Thymus (tissue), 11 donors: ENCODE measurements around the gene COL15A1. TPM values are rescaled to one million over a fixed set of nuclear protein-coding genes. Genes with fewer than 3 reads are reported as not detected.
"Not testable (repeated sequence)": the region's sequence is repeated elsewhere in the genome, so short reads cannot be mapped to it uniquely, and the experiment has no call there.

Source experiments
- DNase-seq, 9 donors: peaks; one replicate each; pipeline ENCODE4 v3.0.0-alpha.2; 2013; ENCODE audit warnings: low spot score in 9 of 9, low read depth in 6 of 9, missing footprints in 1 of 9
- H3K27ac ChIP-seq, 2 donors: one replicate each; pipeline ENCODE4 v1.5.1; 2013; ENCODE audit warnings: control low read depth in 1 of 2, low read depth in 1 of 2, low read length in 1 of 2, mild to moderate bottlenecking in 1 of 2, moderate library complexity in 1 of 2
- H3K27me3 ChIP-seq, 2 donors: one replicate each; pipeline ENCODE4 v1.5.1; 2013; ENCODE audit warnings: low read length in 1 of 2; ENCODE audit not compliant: control insufficient read depth in 2 of 2, insufficient read depth in 1 of 2
- H3K36me3 ChIP-seq, 2 donors: one replicate each; pipeline ENCODE4 v1.5.1; 2013; ENCODE audit warnings: low read length in 1 of 2, mild to moderate bottlenecking in 1 of 2, moderate library complexity in 1 of 2; ENCODE audit not compliant: control insufficient read depth in 2 of 2, insufficient read depth in 2 of 2
- H3K4me1 ChIP-seq, 2 donors: one replicate each; pipeline ENCODE4 v1.5.1; 2013; ENCODE audit warnings: low read length in 2 of 2; ENCODE audit not compliant: control insufficient read depth in 2 of 2, insufficient read depth in 2 of 2
- H3K4me3 ChIP-seq, 2 donors: one replicate each; pipeline ENCODE4 v1.5.1; 2013; ENCODE audit warnings: low read length in 2 of 2, control low read depth in 1 of 2, mild to moderate bottlenecking in 1 of 2
- H3K9me3 ChIP-seq, 2 donors: one replicate each; pipeline ENCODE4 v1.5.1; 2013; ENCODE audit warnings: low read length in 1 of 2, mild to moderate bottlenecking in 1 of 2; ENCODE audit not compliant: control insufficient read depth in 2 of 2, insufficient read depth in 1 of 2
- WGBS: extraction: QIAGEN DNeasy Blood & Tissue Kit; methylation state at CpG from one replicate; pipeline ENCODE4 v1.1.7; 2013; 5-methylcytosine and 5-hydroxymethylcytosine counted together
- polyA plus RNA-seq: library from polyadenylated mRNA; stranded (reverse); fragments of 200-250 nt; gene quantifications from one replicate; pipeline ENCODE4 v1.2.3, GENCODE V29; 2013
- total RNA-seq: library from RNA; stranded (reverse); fragments of 120-200 nt; gene quantifications from one replicate; pipeline ENCODE4 v1.2.4, GENCODE V29; 2013
- donor health status: healthy.

Gene COL15A1
- total and polyA plus RNA-seq, 2 donors, result 3.8 to 13.2 TPM

DNA sequence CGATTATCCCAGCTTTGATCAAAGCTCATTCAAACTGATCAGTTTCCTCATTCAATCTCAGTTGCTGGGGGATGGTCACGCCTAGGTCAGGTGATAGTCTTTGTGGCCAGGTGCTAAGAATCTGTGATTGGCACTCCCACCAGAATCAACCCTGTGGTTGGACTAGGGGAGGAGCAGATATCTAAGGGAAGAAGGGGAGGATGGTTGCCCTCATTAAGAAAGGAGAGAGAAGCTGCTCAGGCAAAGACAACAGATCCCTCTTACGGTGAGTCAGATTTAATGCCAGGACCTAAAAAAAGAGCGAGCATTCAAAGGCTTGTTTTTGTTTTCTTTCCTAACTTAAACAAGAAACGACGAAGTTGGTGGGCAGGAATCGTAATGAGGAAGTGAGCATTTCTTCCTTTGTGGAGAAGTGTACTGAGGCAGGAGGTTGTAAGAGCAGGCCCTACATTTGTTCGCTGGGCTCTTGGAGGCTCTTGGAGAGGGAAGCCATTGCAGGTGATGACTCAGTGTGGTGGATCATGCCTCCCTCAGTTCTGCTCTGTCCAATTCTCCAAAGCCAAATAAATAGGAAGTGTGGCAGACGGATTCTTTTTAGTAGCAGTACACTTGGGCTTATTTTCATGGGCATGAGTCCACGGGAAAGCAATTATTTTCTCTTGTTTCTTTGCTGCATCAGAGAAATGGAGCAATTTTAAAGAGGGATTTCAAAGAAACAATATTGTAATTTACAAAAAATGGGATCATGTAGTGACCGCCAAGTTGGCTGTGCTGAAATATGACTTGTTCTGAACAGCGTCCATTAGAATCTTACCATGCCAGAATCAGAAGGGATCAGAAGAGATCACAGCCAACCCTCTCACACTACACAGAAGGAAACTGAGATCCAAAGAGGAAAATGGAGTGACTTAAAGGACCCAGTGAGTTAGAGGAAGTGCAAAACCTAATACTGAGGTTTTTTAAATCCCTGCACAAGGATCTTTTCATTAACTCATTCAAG is 142.5 kb downstream of the COL15A1 start:
- WGBS, result 83% methylated on average over 12 of the region's 12 CpGs
- peaks cover 0 to 5% of the 10 kb centered on the region in 2 donors for H3K4me1 ChIP-seq
- peaks cover 2 to 5% of the 10 kb centered on the region in 2 donors for H3K9me3 ChIP-seq
- no peak overlapping the region for H3K4me3 ChIP-seq
- H3K27ac ChIP-seq, result no peak overlapping the region
- H3K27me3 ChIP-seq, result no peaks in the 10 kb centered on the region
- no peak for DNase-seq
- H3K36me3 ChIP-seq, result no peaks in the 10 kb centered on the region

DNA sequence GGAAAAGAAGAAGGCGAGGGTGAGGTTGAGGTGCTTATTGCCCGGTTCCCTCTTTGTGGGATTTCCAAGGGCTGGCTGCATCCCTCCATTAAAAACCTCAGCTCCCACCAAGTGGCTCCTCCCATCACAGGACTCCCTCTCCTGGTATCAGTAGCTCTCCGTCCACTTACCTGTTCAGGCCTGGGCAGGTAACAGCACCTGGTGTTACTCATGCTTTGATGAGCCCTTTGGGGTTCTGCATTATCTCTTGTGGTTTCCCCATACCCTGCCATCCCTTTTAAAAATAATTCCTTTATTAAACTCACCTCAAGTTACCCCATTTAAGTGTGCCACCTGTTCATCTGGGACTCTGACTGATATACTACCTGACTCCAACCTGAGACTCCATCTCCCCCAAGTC is 143.8 kb downstream of the COL15A1 start:
- Histone ChIP-seq H3K4me1 (peaks cover 0 to 5% of the 10 kb centered on the region in 2 donors), H3K36me3 (no peaks in the 10 kb centered on the region), H3K27me3 (no peaks in the 10 kb centered on the region), H3K9me3 (peaks cover 2 to 5% of the 10 kb centered on the region in 2 donors), H3K27ac (no peak overlapping the region), H3K4me3 (no peak overlapping the region)
- WGBS, result 96% methylated on average over 3 of the region's 3 CpGs
- no peak for DNase-seq

DNA sequence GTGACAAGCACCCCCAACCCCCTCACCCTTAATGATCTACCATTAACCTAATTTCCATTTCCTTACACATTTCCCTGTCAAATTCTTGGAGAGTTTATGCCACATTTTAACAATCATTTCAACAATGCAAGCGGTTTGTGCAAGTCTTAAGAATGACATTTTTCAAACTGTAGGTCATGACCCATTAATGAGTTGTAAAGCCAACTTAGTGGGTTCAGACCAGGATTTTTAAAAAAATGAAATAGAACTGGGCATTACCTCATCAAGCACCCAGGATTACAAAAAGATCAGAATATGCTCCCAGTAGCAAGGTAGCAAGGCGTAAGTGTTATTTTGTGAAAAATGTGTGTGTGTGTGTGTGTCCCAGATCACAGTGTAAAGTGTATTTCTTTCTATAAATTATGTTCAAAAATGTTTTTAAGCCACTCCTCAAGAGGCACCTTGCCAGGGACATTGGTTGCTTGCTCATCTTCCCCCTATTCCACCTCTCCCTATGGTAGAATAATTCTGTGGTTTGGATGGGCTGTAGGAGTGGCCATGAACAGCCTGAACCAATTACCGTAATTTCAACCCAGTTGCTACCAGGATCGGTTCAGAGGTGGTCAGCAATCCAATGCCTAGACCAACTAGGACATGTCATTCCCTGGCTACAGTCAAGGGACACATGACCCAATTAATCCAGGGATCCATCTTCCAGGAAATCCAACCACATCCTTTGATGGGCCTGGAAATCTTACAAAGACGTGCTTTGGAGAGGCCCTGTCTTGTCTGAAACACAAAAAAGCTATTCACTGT is 146.8 kb downstream of the COL15A1 start:
- H3K27me3 ChIP-seq, result no peaks in the 10 kb centered on the region
- DNase-seq, result no peak
- H3K4me3 ChIP-seq, result no peak overlapping the region
- H3K27ac ChIP-seq, result no peak overlapping the region
- WGBS, result 96% methylated on average over 5 of the region's 5 CpGs
- H3K36me3 ChIP-seq, result no peaks in the 10 kb centered on the region
- peaks cover 2 to 5% of the 10 kb centered on the region in 2 donors for H3K9me3 ChIP-seq
- peaks cover 0 to 8% of the 10 kb centered on the region in 2 donors for H3K4me1 ChIP-seq

DNA sequence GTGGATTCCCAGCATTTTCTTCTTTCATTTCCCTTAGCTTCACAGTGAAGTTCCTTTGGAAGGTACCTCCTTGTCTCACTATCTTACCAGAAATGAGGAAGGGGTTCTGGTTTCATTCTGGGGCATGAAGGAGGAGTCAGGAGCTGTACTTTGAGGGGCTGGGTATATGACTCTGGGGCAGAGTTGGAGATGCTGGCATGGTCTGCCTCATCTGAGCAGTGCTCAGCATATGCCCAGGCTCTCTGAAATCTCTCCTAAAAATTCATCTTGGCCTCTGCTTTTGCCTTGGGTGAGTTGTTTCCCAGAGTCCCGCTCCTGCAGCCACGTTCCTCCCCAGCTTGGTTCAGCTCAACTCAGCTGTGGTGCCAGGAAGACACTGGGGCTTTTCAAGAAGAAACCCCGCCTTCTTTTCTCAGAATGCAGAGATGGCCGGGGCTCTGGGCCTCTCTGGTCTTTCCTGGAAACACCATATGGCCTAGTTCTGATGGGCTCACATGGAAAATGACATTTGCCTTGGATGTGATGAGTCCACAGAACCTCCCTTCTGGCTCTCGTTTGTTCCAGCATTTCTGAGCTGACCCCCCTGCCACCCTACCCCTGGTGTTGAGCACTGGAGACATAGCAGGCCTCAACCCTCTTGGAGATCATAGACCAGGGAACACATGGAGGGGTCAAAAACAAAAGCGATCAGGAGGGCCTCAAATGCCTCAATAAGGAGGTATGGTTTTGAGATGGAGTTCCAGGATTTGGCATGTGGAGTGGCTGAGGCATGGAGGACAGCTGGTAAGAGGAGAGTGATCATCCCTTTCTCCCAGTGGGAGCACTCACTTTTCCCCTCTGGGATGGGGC is 149.2 kb downstream of the COL15A1 start:
- Histone ChIP-seq H3K27me3 (no peaks in the 10 kb centered on the region), H3K27ac (no peak overlapping the region), H3K9me3 (peaks cover 2 to 5% of the 10 kb centered on the region in 2 donors), H3K36me3 (no peaks in the 10 kb centered on the region), H3K4me3 (no peak overlapping the region), H3K4me1 (peaks cover 0 to 5% of the 10 kb centered on the region in 2 donors)
- no peak for DNase-seq
- WGBS, result 76% methylated on average over 6 of the region's 6 CpGs

DNA sequence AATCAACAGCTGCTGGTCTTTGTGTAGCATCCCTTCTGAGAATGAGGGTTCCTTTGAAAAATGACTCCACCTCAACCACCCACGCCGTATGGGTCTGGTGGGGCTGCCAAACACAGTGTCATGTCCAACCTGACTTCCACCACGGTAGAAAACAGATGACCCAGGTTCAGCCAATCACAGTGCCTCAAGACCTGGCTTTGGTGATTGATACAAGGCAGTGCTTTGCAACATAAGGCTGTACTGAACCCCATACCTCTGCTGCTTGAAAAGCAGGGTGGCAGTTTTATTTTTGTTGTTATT is 149.7 kb downstream of the COL15A1 start:
- H3K4me1 ChIP-seq, result peaks cover 0 to 5% of the 10 kb centered on the region in 2 donors

DNA sequence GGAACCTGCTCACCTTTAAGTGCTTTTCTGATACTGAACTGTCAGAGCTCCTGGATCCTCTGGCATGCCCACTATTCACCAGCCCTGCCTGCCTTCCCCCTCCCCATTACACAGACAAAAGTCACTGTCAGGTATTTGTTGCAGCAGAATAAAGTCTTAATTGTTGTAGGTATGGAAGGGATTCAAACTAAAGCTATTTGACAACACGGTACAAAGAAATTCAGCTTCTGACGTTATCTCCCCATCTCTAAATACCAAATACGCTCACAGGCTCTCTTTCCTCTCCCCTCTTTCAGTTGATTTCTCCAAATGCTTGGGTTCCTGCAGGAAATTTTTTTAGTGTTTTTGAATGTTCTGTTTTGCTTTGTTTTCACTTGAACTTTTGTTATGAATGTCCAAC is 151.9 kb downstream of the COL15A1 start:
- WGBS, result 55% methylated on average over 3 of the region's 3 CpGs
- no peaks in the 10 kb centered on the region for H3K9me3 ChIP-seq
- peaks cover 0 to 5% of the 10 kb centered on the region in 2 donors for H3K4me1 ChIP-seq
- no peaks in the 10 kb centered on the region for H3K27me3 ChIP-seq
- H3K27ac ChIP-seq, result no peak overlapping the region
- no peak overlapping the region for H3K4me3 ChIP-seq
- no peak for DNase-seq
- no peaks in the 10 kb centered on the region for H3K36me3 ChIP-seq

More for the DNA sequence above, 149.7 kb downstream of the COL15A1 start:
- WGBS, result 99% methylated on average over 3 of the region's 3 CpGs
- Histone ChIP-seq H3K4me3 (no peak overlapping the region), H3K36me3 (no peaks in the 10 kb centered on the region), H3K9me3 (peaks cover 2 to 5% of the 10 kb centered on the region in 2 donors), H3K27ac (no peak overlapping the region), H3K27me3 (no peaks in the 10 kb centered on the region)
- no peak for DNase-seq

DNA sequence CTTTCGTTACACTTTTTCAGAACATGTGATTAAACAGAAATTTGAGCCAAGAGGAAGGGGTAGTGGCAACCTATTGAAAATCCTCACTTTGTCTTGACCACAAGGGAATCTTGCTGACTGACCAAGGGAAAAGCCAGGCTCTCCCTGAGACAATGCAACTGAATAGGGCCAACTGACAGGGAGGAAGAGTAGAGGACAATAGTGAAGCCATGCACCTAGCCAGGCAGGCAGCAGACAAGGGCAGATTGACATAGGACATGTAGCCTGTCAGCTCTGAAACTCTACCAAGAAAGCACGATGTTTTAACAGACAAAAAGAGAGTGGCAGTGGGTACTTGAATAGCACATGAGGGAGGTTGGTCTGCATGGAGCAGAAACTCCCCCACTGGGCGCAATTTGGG is 152.7 kb downstream of the COL15A1 start:
- H3K4me1 ChIP-seq, result peaks cover 0 to 5% of the 10 kb centered on the region in 2 donors
- no peaks in the 10 kb centered on the region for H3K9me3 ChIP-seq
- no peaks in the 10 kb centered on the region for H3K27me3 ChIP-seq
- 95% methylated on average over 3 of the region's 3 CpGs for WGBS
- no peaks in the 10 kb centered on the region for H3K36me3 ChIP-seq
- no peak for DNase-seq
- no peak overlapping the region for H3K27ac ChIP-seq
- H3K4me3 ChIP-seq, result no peak overlapping the region

DNA sequence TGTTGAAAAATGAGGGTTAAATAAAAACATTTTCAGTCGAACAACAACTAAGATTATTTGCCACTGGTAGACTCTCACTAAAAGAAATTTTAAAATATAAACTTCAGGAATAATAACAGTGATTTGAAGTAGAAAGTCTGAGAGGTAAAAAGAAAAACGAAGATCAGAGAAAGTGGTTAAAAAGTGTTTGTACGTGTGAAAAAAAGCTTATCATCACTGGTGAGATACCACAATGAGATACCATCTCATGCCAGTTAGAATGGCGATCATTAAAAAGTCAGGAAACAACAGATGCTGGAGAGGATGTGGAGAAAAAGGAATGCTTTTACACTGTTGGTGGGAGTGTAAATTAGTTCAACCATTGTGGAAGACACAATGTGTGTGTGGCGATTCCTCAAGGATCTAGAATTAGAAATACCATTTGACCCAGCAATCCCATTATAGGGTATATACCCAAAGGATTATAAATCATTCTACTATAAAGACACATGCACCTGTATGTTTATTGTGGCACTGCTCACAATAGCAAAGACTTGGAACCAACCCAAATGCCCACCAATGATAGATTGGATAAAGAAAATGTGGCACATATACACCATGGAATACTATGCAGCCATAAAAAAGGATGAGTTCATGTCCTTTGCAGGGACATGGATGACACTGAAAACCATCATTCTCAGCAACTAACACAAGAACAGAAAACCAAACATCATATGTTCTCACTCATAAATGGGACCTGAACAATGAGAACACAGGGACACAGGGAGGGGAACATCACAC is 156.3 kb downstream of the COL15A1 start:
- H3K36me3 ChIP-seq, H3K27ac ChIP-seq, DNase-seq, H3K9me3 ChIP-seq, H3K4me3 ChIP-seq: not testable (repeated sequence)
- Histone ChIP-seq H3K27me3 (peaks cover 2 to 13% of the 10 kb centered on the region in 2 donors), H3K4me1 (peaks cover 4 to 16% of the 10 kb centered on the region in 2 donors)
- 52% methylated on average over 5 of the region's 5 CpGs for WGBS
